HG03280 (cell line): ENCODE results near the gene RASGRP3.
A peak's percentile ranks its signal among the peaks of the same experiment; 100 is the strongest.
"Not testable (repeated sequence)": the region's sequence is repeated elsewhere in the genome, so short reads cannot be mapped to it uniquely, and the experiment has no call there.

Source experiments
- ATAC-seq: cut with Tn5 transposase; IDR thresholded peaks from one replicate; pipeline ENCODE4 v1.9.1; 2021; ENCODE audit warnings: mild to moderate bottlenecking, moderate library complexity; ENCODE audit not compliant: unreplicated experiment

The RASGRP3 gene

GRCh38 chr2:33457556-33458247, 18.7 kb upstream of the RASGRP3 start:
- no peak for ATAC-seq

- no peak for ATAC-seq
These were observed 18.1 kb upstream of the RASGRP3 start for GRCh38 chr2:33458248-33458819.

GRCh38 chr2:33459745-33460144, 16.7 kb upstream of the RASGRP3 start:
- ATAC-seq: no peak

GRCh38 chr2:33462512-33462911, 13.9 kb upstream of the RASGRP3 start:
- ATAC-seq: not testable (repeated sequence)

- ATAC-seq: no peak
These were observed 9.0 kb upstream of the RASGRP3 start for GRCh38 chr2:33467413-33467812.

GRCh38 chr2:33469238-33469637, 7.2 kb upstream of the RASGRP3 start:
- no peak for ATAC-seq

- peak; percentile 49 for ATAC-seq
These were observed 972 bp upstream of the RASGRP3 start for GRCh38 chr2:33475224-33476130.

- ATAC-seq: no peak
These were observed 343 bp downstream of the RASGRP3 start for GRCh38 chr2:33476793-33477190.

GRCh38 chr2:33477473-33478468, 1.3 kb downstream of the RASGRP3 start:
- peak; percentile 27 for ATAC-seq

- ATAC-seq: no peak
These were observed 2.7 kb downstream of the RASGRP3 start for GRCh38 chr2:33478968-33479731.

GRCh38 chr2:33482518-33482917, 6.1 kb downstream of the RASGRP3 start:
- no peak for ATAC-seq

GRCh38 chr2:33484042-33484621, 7.7 kb downstream of the RASGRP3 start:
- no peak for ATAC-seq

- no peak for ATAC-seq
These were observed 8.6 kb downstream of the RASGRP3 start for GRCh38 chr2:33485051-33485450.

GRCh38 chr2:33486544-33486943, 10.1 kb downstream of the RASGRP3 start:
- ATAC-seq: no peak

- ATAC-seq: peak; percentile 37
These were observed 11.8 kb downstream of the RASGRP3 start for GRCh38 chr2:33488178-33488690.

- ATAC-seq: peak; percentile 60
These were observed 12.5 kb downstream of the RASGRP3 start for GRCh38 chr2:33488715-33489540.

GRCh38 chr2:33489835-33490431, 13.5 kb downstream of the RASGRP3 start:
- no peak for ATAC-seq
